HUES6 (cell line): ENCODE measurements around the gene ID3.
A peak's percentile ranks its signal among the peaks of the same experiment; 100 is the strongest.

Experiments
- H3K27ac ChIP-seq: 2 replicates; pipeline ENCODE4 v1.7.0; 2013; ENCODE audit warnings: low read depth, mild to moderate bottlenecking, low read length, inconsistent platforms
- H3K27me3 ChIP-seq: 2 replicates; pipeline ENCODE4 v1.6.1; 2013; ENCODE audit warnings: low read length; ENCODE audit not compliant: control insufficient read depth, insufficient read depth
- H3K36me3 ChIP-seq: 2 replicates; pipeline ENCODE4 v1.6.1; 2013; ENCODE audit warnings: low read length; ENCODE audit not compliant: control insufficient read depth, insufficient read depth
- H3K4me1 ChIP-seq: 2 replicates; pipeline ENCODE4 v1.6.1; 2013; ENCODE audit warnings: low read length; ENCODE audit not compliant: control insufficient read depth, insufficient read depth
- H3K4me3 ChIP-seq: 2 replicates; pipeline ENCODE4 v1.5.1; 2013; ENCODE audit warnings: low read depth, low read length
- H3K9ac ChIP-seq: one replicate; pipeline ENCODE4 v1.6.1; 2013; ENCODE audit warnings: mild to moderate bottlenecking, low read length
- H3K9me3 ChIP-seq: 2 replicates; pipeline ENCODE4 v1.6.1; 2013; ENCODE audit warnings: low read depth, low read length; ENCODE audit not compliant: control insufficient read depth, insufficient read depth

ID3 gene

GRCh38 chr1:23563003-23563402 lies 3.7 kb upstream of the ID3 start:
- Histone ChIP-seq H3K27me3 (peaks cover 6% of the 10 kb centered on the region; the same call in 1 of the 2 replicates), H3K36me3 (peaks cover 9% of the 10 kb centered on the region), H3K9me3 (no peaks in the 10 kb centered on the region), H3K4me1 (peaks cover 51% of the 10 kb centered on the region), H3K27ac (peak overlapping the region; percentile 95; the same call in 1 of the 2 replicates), H3K4me3 (no peak overlapping the region), H3K9ac (no peak overlapping the region)

GRCh38 chr1:23562137-23562876 lies 3.0 kb upstream of the ID3 start:
- H3K36me3 ChIP-seq = peaks cover 16% of the 10 kb centered on the region
- no peaks in the 10 kb centered on the region for H3K9me3 ChIP-seq
- H3K4me3 ChIP-seq = peak overlapping the region; percentile 31
- H3K27me3 ChIP-seq = peaks cover 8% of the 10 kb centered on the region; the same call in 1 of the 2 replicates
- H3K4me1 ChIP-seq = peaks cover 52% of the 10 kb centered on the region
- H3K27ac ChIP-seq = peak overlapping the region; percentile 95; the same call in 1 of the 2 replicates
- peak overlapping the region; percentile 68 for H3K9ac ChIP-seq

GRCh38 chr1:23561813-23562100 lies 2.5 kb upstream of the ID3 start:
- Histone ChIP-seq H3K36me3 (peaks cover 16% of the 10 kb centered on the region), H3K27me3 (peaks cover 11% of the 10 kb centered on the region; the same call in 1 of the 2 replicates), H3K27ac (peak overlapping the region; percentile 95; the same call in 1 of the 2 replicates), H3K9ac (peak overlapping the region; percentile 68), H3K4me1 (peaks cover 58% of the 10 kb centered on the region), H3K4me3 (peak overlapping the region; percentile 31; the same call in 1 of the 2 replicates), H3K9me3 (no peaks in the 10 kb centered on the region)

GRCh38 chr1:23561076-23561812 lies 1.9 kb upstream of the ID3 start:
- Histone ChIP-seq H3K9ac (peak overlapping the region; percentile 94), H3K27ac (peak overlapping the region; percentile 95; the same call in 1 of the 2 replicates), H3K4me3 (no peak overlapping the region)

GRCh38 chr1:23559985-23560741 lies 862 bp upstream of the ID3 start:
- no peaks in the 10 kb centered on the region for H3K9me3 ChIP-seq
- H3K27ac ChIP-seq = peak overlapping the region; percentile 95; the same call in 1 of the 2 replicates
- H3K9ac ChIP-seq = peak overlapping the region; percentile 94
- H3K36me3 ChIP-seq = peaks cover 16% of the 10 kb centered on the region
- peak overlapping the region; percentile 73 for H3K4me3 ChIP-seq
- H3K27me3 ChIP-seq = peaks cover 11% of the 10 kb centered on the region; the same call in 1 of the 2 replicates
- H3K4me1 ChIP-seq = peaks cover 66% of the 10 kb centered on the region

More at GRCh38 chr1:23561076-23561812, 1.9 kb upstream of the ID3 start:
- Histone ChIP-seq H3K9me3 (no peaks in the 10 kb centered on the region), H3K27me3 (peaks cover 11% of the 10 kb centered on the region; the same call in 1 of the 2 replicates), H3K36me3 (peaks cover 16% of the 10 kb centered on the region), H3K4me1 (peaks cover 63% of the 10 kb centered on the region)

- peaks cover 12% of the 10 kb centered on the region; the same call in 1 of the 2 replicates for H3K27me3 ChIP-seq
- peak overlapping the region; percentile 73 for H3K4me3 ChIP-seq
- H3K36me3 ChIP-seq = peaks cover 16% of the 10 kb centered on the region
- H3K27ac ChIP-seq = peak overlapping the region; percentile 95; the same call in 1 of the 2 replicates
- H3K9me3 ChIP-seq = no peaks in the 10 kb centered on the region
- H3K9ac ChIP-seq = peak overlapping the region; percentile 94
- peaks cover 63% of the 10 kb centered on the region for H3K4me1 ChIP-seq
Measured at GRCh38 chr1:23558872-23559135, 497 bp downstream of the ID3 start.

- Histone ChIP-seq H3K9ac (peak overlapping the region; percentile 94), H3K4me1 (peaks cover 63% of the 10 kb centered on the region), H3K27ac (peak overlapping the region; percentile 95; the same call in 1 of the 2 replicates), H3K27me3 (peaks cover 16% of the 10 kb centered on the region; the same call in 1 of the 2 replicates), H3K4me3 (peak overlapping the region; percentile 73), H3K9me3 (no peaks in the 10 kb centered on the region), H3K36me3 (peaks cover 16% of the 10 kb centered on the region)
Measured at GRCh38 chr1:23558140-23558871, 995 bp downstream of the ID3 start.

- Histone ChIP-seq H3K27ac (peak overlapping the region; percentile 95; the same call in 1 of the 2 replicates), H3K36me3 (peaks cover 16% of the 10 kb centered on the region), H3K9ac (peak overlapping the region; percentile 94), H3K4me3 (peak overlapping the region; percentile 73), H3K9me3 (no peaks in the 10 kb centered on the region), H3K4me1 (peaks cover 61% of the 10 kb centered on the region), H3K27me3 (peaks cover 18% of the 10 kb centered on the region; the same call in 1 of the 2 replicates)
Measured at GRCh38 chr1:23557471-23558124, 1.7 kb downstream of the ID3 start.

- Histone ChIP-seq H3K9ac (peak overlapping the region; percentile 94), H3K4me1 (peaks cover 61% of the 10 kb centered on the region), H3K36me3 (peaks cover 16% of the 10 kb centered on the region), H3K9me3 (no peaks in the 10 kb centered on the region), H3K4me3 (peak overlapping the region; percentile 73), H3K27me3 (peaks cover 18% of the 10 kb centered on the region; the same call in 1 of the 2 replicates), H3K27ac (peak overlapping the region; percentile 95; the same call in 1 of the 2 replicates)
Measured at GRCh38 chr1:23556635-23557470, 2.4 kb downstream of the ID3 start.
